Neural progenitor cell (in vitro differentiated cells): ENCODE measurements around the gene OCA2. TPM values are rescaled to one million over a fixed set of nuclear protein-coding genes. Genes with fewer than 3 reads are reported as not detected.

Experiments
- DNase-seq: peaks from one replicate; pipeline ENCODE4 v3.0.0-alpha.2; 2016; ENCODE audit warnings: low spot score
- H2AFZ ChIP-seq: fragments of 200-600 bp; sonication (generic); replicated peaks from 2 replicates; pipeline ENCODE4 v1.6.1; 2016; ENCODE audit warnings: antibody characterized with exemption
- H3F3A ChIP-seq: fragments of 200-600 bp; sonication (generic); 2 replicates; pipeline ENCODE4 v1.6.1; 2016; ENCODE audit warnings: antibody characterized with exemption, low read depth
- H3K27ac ChIP-seq: fragments of 200-600 bp; sonication (generic); 2 replicates; pipeline ENCODE4 v1.5.1; 2016; ENCODE audit warnings: mild to moderate bottlenecking
- H3K27me3 ChIP-seq: fragments of 200-600 bp; sonication (generic); 2 replicates; pipeline ENCODE4 v1.6.1; 2016; ENCODE audit warnings: mild to moderate bottlenecking, moderate library complexity
- H3K36me3 ChIP-seq: fragments of 200-600 bp; sonication (generic); 2 replicates; pipeline ENCODE4 v1.5.1; 2016
- H3K4me1 ChIP-seq: fragments of 200-600 bp; sonication (generic); 2 replicates; pipeline ENCODE4 v1.6.1; 2016; ENCODE audit warnings: mixed run types
- H3K4me2 ChIP-seq: fragments of 200-600 bp; sonication (generic); 2 replicates; pipeline ENCODE4 v1.6.1; 2016
- H3K4me3 ChIP-seq: fragments of 200-600 bp; sonication (generic); 2 replicates; pipeline ENCODE4 v1.5.1; 2016
- H3K79me2 ChIP-seq: fragments of 200-600 bp; sonication (generic); 2 replicates; pipeline ENCODE4 v1.6.1; 2016; ENCODE audit warnings: low read depth
- H3K9ac ChIP-seq: fragments of 200-600 bp; sonication (generic); 2 replicates; pipeline ENCODE4 v1.6.1; 2016
- H3K9me3 ChIP-seq: fragments of 200-600 bp; sonication (generic); 2 replicates; pipeline ENCODE4 v1.5.1; 2016; ENCODE audit warnings: low read depth
- H4K20me1 ChIP-seq: fragments of 200-600 bp; sonication (generic); 2 replicates; pipeline ENCODE4 v1.6.1; 2016; ENCODE audit warnings: low read depth
- H3K27ac Mint-ChIP-seq: 3 replicates; pipeline ENCODE4 v1.8.0; 2021; ENCODE audit warnings: mixed read lengths
- H3K27me3 Mint-ChIP-seq: 2 replicates; pipeline ENCODE4 v1.8.0; 2022; ENCODE audit warnings: low read depth, mild to moderate bottlenecking, inconsistent platforms, moderate library complexity, mixed read lengths; ENCODE audit not compliant: insufficient read depth
- H3K36me3 Mint-ChIP-seq: 3 replicates; pipeline ENCODE4 v1.8.0; 2021; ENCODE audit warnings: mixed read lengths
- H3K4me1 Mint-ChIP-seq: 3 replicates; pipeline ENCODE4 v1.8.0; 2021; ENCODE audit warnings: mixed read lengths
- H3K4me3 Mint-ChIP-seq: 3 replicates; pipeline ENCODE4 v1.8.0; 2021; ENCODE audit warnings: mild to moderate bottlenecking, moderate library complexity, mixed read lengths
- H3K9me3 Mint-ChIP-seq: 3 replicates; pipeline ENCODE4 v1.8.0; 2020; ENCODE audit warnings: mixed read lengths
- CTCF ChIP-seq: fragments of 200-600 bp; sonication (generic); IDR thresholded peaks from 2 replicates; pipeline ENCODE4 v1.5.1; 2017; ENCODE audit warnings: antibody characterized with exemption, mild to moderate bottlenecking
- EZH2 ChIP-seq: fragments of 200-600 bp; sonication (generic); IDR thresholded peaks from 2 replicates; pipeline ENCODE4 v1.6.1; 2017; ENCODE audit warnings: antibody characterized with exemption, mild to moderate bottlenecking, moderate library complexity
- EZH2phosphoT487 ChIP-seq: fragments of 200-600 bp; sonication (generic); IDR thresholded peaks from 2 replicates; pipeline ENCODE4 v1.6.1; 2017; ENCODE audit warnings: antibody characterized with exemption
- total RNA-seq: library from RNA; depleted of rRNA; stranded (reverse); fragments of >200 nt; gene quantifications from 2 replicates; pipeline ENCODE4 v1.2.3, GENCODE V29; 2015; ENCODE audit warnings: low replicate concordance

OCA2 gene
- total RNA-seq, 1 donor from 2014 or later = 1.0 TPM

- H3K27me3 Mint-ChIP-seq = peaks cover 6% of the 10 kb centered on the region
- no peak overlapping the region for H2AFZ ChIP-seq
- TF ChIP-seq EZH2 = no peak
- H3K36me3 ChIP-seq = no peaks in the 10 kb centered on the region
- H3K36me3 Mint-ChIP-seq = peaks cover 46% of the 10 kb centered on the region
- H3K27ac Mint-ChIP-seq = no peak overlapping the region
- no peak for DNase-seq
- no peaks in the 10 kb centered on the region for H3K9me3 ChIP-seq
- no peak overlapping the region for H3K27ac ChIP-seq
- H3F3A ChIP-seq = no peaks in the 10 kb centered on the region
- no peaks in the 10 kb centered on the region for H3K4me1 ChIP-seq
- H3K9ac ChIP-seq = no peak overlapping the region
- H3K27me3 ChIP-seq = no peaks in the 10 kb centered on the region
- H3K4me3 ChIP-seq = no peak overlapping the region
- no peaks in the 10 kb centered on the region for H4K20me1 ChIP-seq
- H3K4me3 Mint-ChIP-seq = no peak overlapping the region
- H3K9me3 Mint-ChIP-seq = no peaks in the 10 kb centered on the region
- no peaks in the 10 kb centered on the region for H3K79me2 ChIP-seq
- no peaks in the 10 kb centered on the region for H3K4me1 Mint-ChIP-seq
- no peak overlapping the region for H3K4me2 ChIP-seq
Measured at GRCh38 chr15:28116521-28117431, 17.7 kb upstream of the OCA2 start.

GRCh38 chr15:28115871-28116270 is 16.8 kb upstream of the OCA2 start:
- Histone ChIP-seq H3K4me1 (no peaks in the 10 kb centered on the region), H3K27me3 (no peaks in the 10 kb centered on the region), H3K4me3 (no peak overlapping the region), H3K9ac (no peak overlapping the region), H3K79me2 (no peaks in the 10 kb centered on the region), H3K4me2 (no peak overlapping the region), H3K9me3 (no peaks in the 10 kb centered on the region), H3K27ac (no peak overlapping the region), H2AFZ (no peak overlapping the region), H3K36me3 (no peaks in the 10 kb centered on the region), H4K20me1 (no peaks in the 10 kb centered on the region), H3F3A (no peaks in the 10 kb centered on the region)
- DNase-seq = no peak
- Mint-ChIP-seq H3K27ac (no peak overlapping the region), H3K4me1 (no peaks in the 10 kb centered on the region), H3K36me3 (peaks cover 46% of the 10 kb centered on the region), H3K27me3 (peaks cover 6% of the 10 kb centered on the region), H3K4me3 (no peak overlapping the region), H3K9me3 (no peaks in the 10 kb centered on the region)
- TF ChIP-seq CTCF (no peak), EZH2phosphoT487 (no peak)

GRCh38 chr15:28114721-28115622 is 15.9 kb upstream of the OCA2 start:
- no peaks in the 10 kb centered on the region for H3K79me2 ChIP-seq
- no peaks in the 10 kb centered on the region for H3K4me1 Mint-ChIP-seq
- no peak overlapping the region for H3K27ac Mint-ChIP-seq
- H3K4me3 ChIP-seq = no peak overlapping the region
- DNase-seq = no peak
- peaks cover 41% of the 10 kb centered on the region for H3K36me3 Mint-ChIP-seq
- no peaks in the 10 kb centered on the region for H3K27me3 ChIP-seq
- no peak overlapping the region for H3K4me3 Mint-ChIP-seq
- TF ChIP-seq EZH2 (no peak), CTCF (no peak), EZH2phosphoT487 (no peak)
- no peak overlapping the region for H3K9ac ChIP-seq
- H3K4me1 ChIP-seq = no peaks in the 10 kb centered on the region
- H3K9me3 Mint-ChIP-seq = no peaks in the 10 kb centered on the region
- no peak overlapping the region for H3K27ac ChIP-seq
- H3K9me3 ChIP-seq = no peaks in the 10 kb centered on the region
- H2AFZ ChIP-seq = no peak overlapping the region
- peaks cover 6% of the 10 kb centered on the region for H3K27me3 Mint-ChIP-seq
- H3K4me2 ChIP-seq = no peak overlapping the region
- H4K20me1 ChIP-seq = no peaks in the 10 kb centered on the region
- no peaks in the 10 kb centered on the region for H3K36me3 ChIP-seq
- H3F3A ChIP-seq = no peaks in the 10 kb centered on the region
